PC-3 (cell line): ENCODE results near the gene ALDH3A2.

Experiments used
- EZH2 ChIP-seq: fragments of 300-600 bp; sonication (generic); IDR thresholded peaks from one replicate; pipeline ENCODE4 v1.6.1; 2017; ENCODE audit warnings: antibody characterized with exemption, mild to moderate bottlenecking, low read length; ENCODE audit not compliant: unreplicated experiment
- TF ChIP-seq, protein P1 (sequence below): fragments of 300-600 bp; sonication (generic); conservative IDR thresholded peaks from 2 replicates; pipeline ENCODE4 v1.5.1; 2017; ENCODE audit warnings: antibody characterized with exemption, low read depth, mild to moderate bottlenecking, low read length

DNA sequence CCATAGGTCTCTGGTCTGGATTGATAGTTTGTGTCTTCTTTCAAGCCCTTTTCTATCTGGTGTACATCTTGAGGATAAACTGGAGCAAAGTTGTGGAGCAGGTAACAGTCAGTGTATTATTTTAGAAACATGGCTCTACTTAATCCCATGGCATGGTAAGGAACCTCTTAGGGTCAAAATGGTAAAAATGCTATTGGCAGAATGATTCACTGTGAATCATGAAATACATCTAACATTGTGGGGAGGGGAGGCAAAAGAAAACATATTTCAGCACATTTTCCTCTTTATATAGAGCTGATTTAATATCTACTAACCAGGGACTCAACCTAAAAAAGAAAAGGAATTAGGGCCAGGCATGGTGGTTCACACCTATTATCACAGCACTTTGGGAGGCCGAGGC is 17.9 kb upstream of the ALDH3A2 start:
- TF ChIP-seq, protein P1, sequence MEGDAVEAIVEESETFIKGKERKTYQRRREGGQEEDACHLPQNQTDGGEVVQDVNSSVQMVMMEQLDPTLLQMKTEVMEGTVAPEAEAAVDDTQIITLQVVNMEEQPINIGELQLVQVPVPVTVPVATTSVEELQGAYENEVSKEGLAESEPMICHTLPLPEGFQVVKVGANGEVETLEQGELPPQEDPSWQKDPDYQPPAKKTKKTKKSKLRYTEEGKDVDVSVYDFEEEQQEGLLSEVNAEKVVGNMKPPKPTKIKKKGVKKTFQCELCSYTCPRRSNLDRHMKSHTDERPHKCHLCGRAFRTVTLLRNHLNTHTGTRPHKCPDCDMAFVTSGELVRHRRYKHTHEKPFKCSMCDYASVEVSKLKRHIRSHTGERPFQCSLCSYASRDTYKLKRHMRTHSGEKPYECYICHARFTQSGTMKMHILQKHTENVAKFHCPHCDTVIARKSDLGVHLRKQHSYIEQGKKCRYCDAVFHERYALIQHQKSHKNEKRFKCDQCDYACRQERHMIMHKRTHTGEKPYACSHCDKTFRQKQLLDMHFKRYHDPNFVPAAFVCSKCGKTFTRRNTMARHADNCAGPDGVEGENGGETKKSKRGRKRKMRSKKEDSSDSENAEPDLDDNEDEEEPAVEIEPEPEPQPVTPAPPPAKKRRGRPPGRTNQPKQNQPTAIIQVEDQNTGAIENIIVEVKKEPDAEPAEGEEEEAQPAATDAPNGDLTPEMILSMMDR, result no peak
- TF ChIP-seq EZH2, result no peak
